GM12878 (cell line): ENCODE results near the gene SNRNP27. TPM values are rescaled to one million over a fixed set of nuclear protein-coding genes. Genes with fewer than 3 reads are reported as not detected.

Experiments
- ATAC-seq: fragments of 200-7000 bp; cut with Tn5 transposase; 3 replicates; pipeline ENCODE4 v1.9.1; 2020; ENCODE audit warnings: mild to moderate bottlenecking, moderate library complexity
- BruUV-seq: library from RNA; stranded (reverse); fragments of 400-500 nt; replicated peaks from 2 replicates; lab custom pipeline; 2021; lab: Mats Ljungman, UMichigan
- CTCF ChIA-PET: fragments of 300-600 bp; sonication (Branson Sonifier 250); formaldehyde crosslinking; extraction: SDS; loops from one replicate; lab custom pipeline; 2021; ENCODE audit warnings: inconsistent platforms; lab: Yijun Ruan, JAX
- POLR2A ChIA-PET: fragments of 350-600 bp; formaldehyde crosslinking; extraction: SDS; loops from one replicate; lab custom pipeline; 2021; ENCODE audit warnings: inconsistent platforms; lab: Charles Lee
- RAD21 ChIA-PET: fragments of 300-600 bp; sonication (Branson Sonifier 250); formaldehyde crosslinking; loops from one replicate; lab custom pipeline; 2023; ENCODE audit warnings: antibody characterized with exemption; ENCODE audit not compliant: unreplicated experiment; lab: Charles Lee
- SMC1A ChIA-PET: fragments of 300-600 bp; sonication (Branson Sonifier 250); formaldehyde crosslinking; loops from one replicate; lab custom pipeline; 2023; ENCODE audit not compliant: unreplicated experiment, uncharacterized antibody; lab: Charles Lee
- DNase-seq: peaks from one replicate; pipeline ENCODE4 v3.0.0-alpha.2; 2011; ENCODE audit warnings: low read depth, low spot score
- FAIRE-seq: peaks from 3 replicates; lab custom pipeline; 2011; peaks lifted over from hg19 to GRCh38; lab: Jason Lieb, UNC
- H2AFZ ChIP-seq: 2 replicates; pipeline ENCODE4 v1.6.0; 2011; ENCODE audit warnings: low read depth, low read length, control low read depth; ENCODE audit not compliant: control insufficient read depth
- H3K27ac ChIP-seq: 2 replicates; pipeline ENCODE4 v1.5.1; 2011; ENCODE audit warnings: control low read depth; ENCODE audit not compliant: control insufficient read depth, insufficient read depth
- H3K27me3 ChIP-seq, 2 experiments: replicated peaks in 1 of 2; 2 replicates each; pipeline versions ENCODE4 v1.6.0 to v1.6.1; 2011; ENCODE audit warnings: low read length in 1 of 2; ENCODE audit not compliant: control insufficient read depth in 2 of 2, insufficient read depth in 2 of 2
- H3K36me3 ChIP-seq, 2 experiments: 2 replicates each; pipeline ENCODE4 v1.5.1; 2011; ENCODE audit warnings: low read length in 1 of 2; ENCODE audit not compliant: control insufficient read depth in 2 of 2, insufficient read depth in 2 of 2
- H3K4me1 ChIP-seq: 2 replicates; pipeline ENCODE4 v1.6.1; 2011; ENCODE audit warnings: mild to moderate bottlenecking, low read length, moderate library complexity, mixed read lengths; ENCODE audit not compliant: control insufficient read depth, insufficient read depth
- H3K4me2 ChIP-seq: 2 replicates; pipeline ENCODE4 v1.6.0; 2011; ENCODE audit warnings: control low read depth; ENCODE audit not compliant: control insufficient read depth, insufficient read depth
- H3K4me3 ChIP-seq: fragments of 200-600 bp; sonication (generic); 2 replicates; pipeline ENCODE4 v1.5.1; 2016
- H3K79me2 ChIP-seq: 2 replicates; pipeline ENCODE4 v1.6.0; 2011; ENCODE audit warnings: low read length; ENCODE audit not compliant: control insufficient read depth, insufficient read depth
- H3K9ac ChIP-seq: 2 replicates; pipeline ENCODE4 v1.8.0; 2011; ENCODE audit warnings: low read length, control low read depth, mixed read lengths; ENCODE audit not compliant: control insufficient read depth, insufficient read depth
- H3K9me3 ChIP-seq: replicated peaks from 3 replicates; pipeline ENCODE4 v1.5.1; 2011; ENCODE audit warnings: mild to moderate bottlenecking, low read length; ENCODE audit not compliant: control insufficient read depth, insufficient read depth
- H4K20me1 ChIP-seq: 2 replicates; pipeline ENCODE4 v1.6.0; 2011; ENCODE audit not compliant: control insufficient read depth, insufficient read depth
- CTCF ChIP-seq, 3 experiments: IDR thresholded peaks in 2 of 3; conservative IDR thresholded peaks in 1 of 3; 2 replicates each; pipeline ENCODE4 v1.5.1; 2011; ENCODE audit warnings: low read depth in 3 of 3, low read length in 3 of 3, mild to moderate bottlenecking in 3 of 3, control low read depth in 2 of 3, moderate library complexity in 2 of 3, inconsistent platforms in 1 of 3, mixed read lengths in 1 of 3; ENCODE audit not compliant: control insufficient read depth in 2 of 3, insufficient read depth in 1 of 3; ENCODE audit errors: extremely low read depth in 1 of 3
- EZH2 ChIP-seq: IDR thresholded peaks from 2 replicates; pipeline ENCODE4 v1.6.1; 2012; ENCODE audit warnings: low read depth, mild to moderate bottlenecking, control low read depth, inconsistent platforms, low read length, borderline replicate concordance; ENCODE audit not compliant: control insufficient read depth
- MXI1 ChIP-seq: fragments of 150-350 bp; IDR thresholded peaks from 2 replicates; pipeline ENCODE4 v1.6.1; 2011; ENCODE audit warnings: low read depth, mild to moderate bottlenecking, inconsistent platforms, low read length, improper control_type of control experiment
- TCF12 ChIP-seq: IDR thresholded peaks from 2 replicates; pipeline ENCODE4 v1.6.1; 2011; ENCODE audit warnings: low read depth, mild to moderate bottlenecking, low read length
- USF2 ChIP-seq: IDR thresholded peaks from 2 replicates; pipeline ENCODE4 v1.6.1; 2011; ENCODE audit warnings: low read depth, low read length, improper control_type of control experiment, borderline replicate concordance
- ZBED1 ChIP-seq: IDR thresholded peaks from 2 replicates; pipeline ENCODE4 v1.6.1; 2016; ENCODE audit warnings: borderline replicate concordance
- WGBS: methylation state at CpG from one replicate; pipeline ENCODE4 v1.1.6; 2016; ENCODE audit warnings: low lambda C conversion rate; ENCODE audit not compliant: insufficient replicate concordance, insufficient coverage; ENCODE audit errors: missing lambda C conversion rate; 5-methylcytosine and 5-hydroxymethylcytosine counted together
- in situ Hi-C: fragments of 300-500 bp; cut with MboI; formaldehyde crosslinking; loops from 9 replicates; pipeline ENCODE4 v1.14.3; 2018; ENCODE audit warnings: mixed read lengths
- intact Hi-C: fragments of 100-400 bp; cut with micrococcal nuclease; formaldehyde crosslinking; loops from one replicate; pipeline ENCODE4 v1.14.2; 2022; ENCODE audit not compliant: unreplicated experiment
- polyA plus RNA-seq, 11 experiments: library from polyadenylated mRNA; depleted of rRNA in 4 of 11; unstranded in 6 of 11; stranded (reverse) in 5 of 11; fragments of >200 nt; fragmentation: Nextera tagmentation in 4 of 11; fragmentation: Illumina TruSeq in 1 of 11; extraction: Ambion mirVana in 4 of 11; extraction: Trizol in 1 of 11; gene quantifications; 1 replicate in 1 of 11; 2 replicates in 10 of 11; pipeline versions ENCODE4 v1.2.1 to v1.2.3, GENCODE V29; 2011 to 2016; ENCODE audit warnings: inconsistent platforms in 2 of 11, missing spikeins in 2 of 11, low read depth in 1 of 11
- total RNA-seq, 4 experiments: library from RNA; depleted of rRNA in 3 of 4; stranded (reverse); fragments of >200 nt in 3 of 4; fragmentation: Illumina TruSeq in 1 of 4; extraction: Trizol in 1 of 4; gene quantifications; 2 replicates each; pipeline versions ENCODE4 v1.2.1 to v1.2.3, GENCODE V29; 2013 to 2021

The SNRNP27 gene
- total and polyA plus RNA-seq, 10 of the 15 experiments (the other 5 are each of a cell fraction or from before 2014, with no cell fraction given) = 30.6 to 89.5 (median 49.2) TPM

- WGBS = 100% methylated on average over 3 of the region's 3 CpGs
- ATAC-seq = no peak
- no peak overlapping the region for H3K27ac ChIP-seq
- H3K9ac ChIP-seq = no peak overlapping the region
- H3K9me3 ChIP-seq = no peaks in the 10 kb centered on the region
- H4K20me1 ChIP-seq = no peaks in the 10 kb centered on the region
- RAD21 ChIA-PET = interaction anchor here (0.9 to 1.9 kb wide), 2 partner anchors 8 to 86 kb away, joined by 3 to 8 read pairs; partner anchors contain the start of gene MXD1
- CTCF ChIA-PET = interaction anchor here (0.7 to 0.9 kb wide), 3 partner anchors 10 to 12 kb away, joined by 3 read pairs; no protein-coding TSS in a partner anchor
- no TSS peak for BruUV-seq
- SMC1A ChIA-PET = interaction anchor here (0.6 to 1.5 kb wide), 2 partner anchors 9 to 37 kb away, joined by 3 to 4 read pairs; no protein-coding TSS in a partner anchor
- no peaks in the 10 kb centered on the region for H3K27me3 ChIP-seq
- H3K4me3 ChIP-seq = no peak overlapping the region
- no peak overlapping the region for H3K4me2 ChIP-seq
- H3K79me2 ChIP-seq = no peaks in the 10 kb centered on the region
- in situ Hi-C loops = no loop called here
- intact Hi-C loops = no loop called here
- no peak for TF ChIP-seq MXI1
- no peak for TF ChIP-seq USF2
- no peak for TF ChIP-seq EZH2
- no peak for TF ChIP-seq CTCF (IDR thresholded peaks at IDR 0.05 in 2 of 3, conservative IDR thresholded peaks at IDR 0.05 in 1 of 3; ENCODE audit: control insufficient read depth in 2 of 3, extremely low read depth in 1 of 3, insufficient read depth in 1 of 3, low read depth in 3 of 3, low read length in 3 of 3)
- TF ChIP-seq ZBED1 = no peak
- TF ChIP-seq TCF12 = no peak
- no peak for FAIRE-seq
- H3K4me1 ChIP-seq = peaks cover 4% of the 10 kb centered on the region; the same call in 1 of the 2 replicates
- no peak for DNase-seq
- POLR2A ChIA-PET = interaction anchor here (0.5 to 2.4 kb wide), 5 partner anchors 9 to 155 kb away, joined by 3 to 11 read pairs (median 6); partner anchors contain the start of gene MXD1
- H2AFZ ChIP-seq = no peak overlapping the region
- 0 out of 4 replicates have a peak, but pooled peaks cover 0 to 7% of the 10 kb centered on the region in 2 experiments for H3K36me3 ChIP-seq
Observed at GRCh38 chr2:69923116-69923515, 29.4 kb downstream of the SNRNP27 start.
